ENCODE results near the gene PPP2R3B.
"Not testable (repeated sequence)": the region's sequence is repeated elsewhere in the genome, so short reads cannot be mapped to it uniquely, and the experiment has no call there.

The PPP2R3B gene

DNA sequence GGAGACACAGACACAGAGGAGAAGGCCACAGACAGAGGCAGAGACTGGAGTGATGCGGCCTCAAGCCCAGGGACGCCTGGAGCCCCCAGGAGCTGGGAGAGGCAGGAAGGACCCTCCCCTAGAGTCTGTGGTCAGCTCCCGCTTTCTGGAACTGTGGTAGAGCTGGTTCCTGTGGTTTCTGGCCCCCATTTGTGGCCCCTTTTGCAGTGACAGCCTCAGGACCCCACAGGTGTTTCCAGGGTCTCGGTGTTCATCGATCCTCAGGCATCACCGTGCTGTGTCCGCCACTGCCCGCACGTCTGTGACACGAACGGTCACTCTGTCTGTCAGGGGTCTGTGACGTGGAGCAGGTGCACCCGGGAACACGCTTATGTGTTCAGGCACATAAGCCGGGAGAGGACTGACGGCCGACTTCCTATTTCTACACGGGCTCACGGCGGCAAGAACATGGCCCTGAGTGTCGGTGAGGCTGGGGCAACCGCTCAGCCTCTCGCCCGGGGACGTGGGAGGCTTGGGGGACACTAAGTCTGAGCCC is 76.0 kb downstream of the PPP2R3B start:
- no peak for DNase-seq (ENCODE audit: low read depth)
- no peak overlapping the region for H3K4me3 ChIP-seq (ENCODE audit: low read depth, low read length)
- TF ChIP-seq, protein P1, sequence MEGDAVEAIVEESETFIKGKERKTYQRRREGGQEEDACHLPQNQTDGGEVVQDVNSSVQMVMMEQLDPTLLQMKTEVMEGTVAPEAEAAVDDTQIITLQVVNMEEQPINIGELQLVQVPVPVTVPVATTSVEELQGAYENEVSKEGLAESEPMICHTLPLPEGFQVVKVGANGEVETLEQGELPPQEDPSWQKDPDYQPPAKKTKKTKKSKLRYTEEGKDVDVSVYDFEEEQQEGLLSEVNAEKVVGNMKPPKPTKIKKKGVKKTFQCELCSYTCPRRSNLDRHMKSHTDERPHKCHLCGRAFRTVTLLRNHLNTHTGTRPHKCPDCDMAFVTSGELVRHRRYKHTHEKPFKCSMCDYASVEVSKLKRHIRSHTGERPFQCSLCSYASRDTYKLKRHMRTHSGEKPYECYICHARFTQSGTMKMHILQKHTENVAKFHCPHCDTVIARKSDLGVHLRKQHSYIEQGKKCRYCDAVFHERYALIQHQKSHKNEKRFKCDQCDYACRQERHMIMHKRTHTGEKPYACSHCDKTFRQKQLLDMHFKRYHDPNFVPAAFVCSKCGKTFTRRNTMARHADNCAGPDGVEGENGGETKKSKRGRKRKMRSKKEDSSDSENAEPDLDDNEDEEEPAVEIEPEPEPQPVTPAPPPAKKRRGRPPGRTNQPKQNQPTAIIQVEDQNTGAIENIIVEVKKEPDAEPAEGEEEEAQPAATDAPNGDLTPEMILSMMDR (IDR thresholded peaks at IDR 0.05; ENCODE audit: low read depth, low read length) = no peak
- TF ChIP-seq POLR2A (IDR thresholded peaks at IDR 0.05; ENCODE audit: extremely low read depth, insufficient read length) (no peak), MYC (IDR thresholded peaks at IDR 0.05; ENCODE audit: low read depth, low read length) (no peak)
- TF ChIP-seq, protein P2, sequence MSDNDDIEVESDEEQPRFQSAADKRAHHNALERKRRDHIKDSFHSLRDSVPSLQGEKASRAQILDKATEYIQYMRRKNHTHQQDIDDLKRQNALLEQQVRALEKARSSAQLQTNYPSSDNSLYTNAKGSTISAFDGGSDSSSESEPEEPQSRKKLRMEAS (IDR thresholded peaks at IDR 0.05; ENCODE audit: low read depth, low read length) = no peak

DNA sequence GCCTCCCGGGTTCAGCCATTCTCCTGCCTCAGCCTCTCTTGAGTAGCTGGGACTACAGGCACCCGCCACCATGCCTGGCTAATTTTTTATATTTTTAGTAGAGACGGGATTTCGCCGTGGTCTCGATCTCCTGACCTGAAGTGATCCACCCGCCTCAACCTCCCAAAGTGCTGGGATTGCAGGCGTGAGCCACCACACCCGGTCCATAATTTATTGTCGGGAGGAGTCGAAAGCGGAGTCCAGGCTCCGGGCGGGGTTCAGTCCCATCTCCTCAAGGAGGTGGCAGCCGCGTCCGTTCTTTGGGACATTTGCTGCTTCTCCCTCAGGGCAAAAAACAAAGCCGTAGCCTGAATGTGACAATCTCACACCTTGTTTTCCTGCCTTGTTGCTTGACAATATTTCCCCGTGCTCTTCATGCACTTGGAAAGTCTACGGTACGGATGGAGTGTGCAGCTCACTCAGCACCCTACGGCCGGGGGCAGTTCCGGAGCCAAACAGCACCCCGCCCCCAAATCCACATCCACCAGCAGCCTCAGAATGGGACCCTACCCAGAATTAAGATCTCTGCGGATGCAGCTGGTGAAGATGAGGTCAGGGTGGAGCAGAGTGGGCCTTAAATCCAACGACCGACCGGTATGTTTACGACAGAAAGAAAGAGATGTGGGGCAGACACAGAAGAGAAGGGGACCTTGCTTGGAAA is 77.7 kb downstream of the PPP2R3B start:
- TF ChIP-seq POLR2A (IDR thresholded peaks at IDR 0.05; ENCODE audit: extremely low read depth, insufficient read length) (no peak), MYC (IDR thresholded peaks at IDR 0.05; ENCODE audit: low read depth, low read length) (no peak)
- TF ChIP-seq, protein P1 (IDR thresholded peaks at IDR 0.05; ENCODE audit: low read depth, low read length) = no peak
- TF ChIP-seq, protein P2 (IDR thresholded peaks at IDR 0.05; ENCODE audit: low read depth, low read length) = no peak
- no peak overlapping the region for H3K4me3 ChIP-seq (ENCODE audit: low read depth, low read length)
- no peak for DNase-seq (ENCODE audit: low read depth)

DNA sequence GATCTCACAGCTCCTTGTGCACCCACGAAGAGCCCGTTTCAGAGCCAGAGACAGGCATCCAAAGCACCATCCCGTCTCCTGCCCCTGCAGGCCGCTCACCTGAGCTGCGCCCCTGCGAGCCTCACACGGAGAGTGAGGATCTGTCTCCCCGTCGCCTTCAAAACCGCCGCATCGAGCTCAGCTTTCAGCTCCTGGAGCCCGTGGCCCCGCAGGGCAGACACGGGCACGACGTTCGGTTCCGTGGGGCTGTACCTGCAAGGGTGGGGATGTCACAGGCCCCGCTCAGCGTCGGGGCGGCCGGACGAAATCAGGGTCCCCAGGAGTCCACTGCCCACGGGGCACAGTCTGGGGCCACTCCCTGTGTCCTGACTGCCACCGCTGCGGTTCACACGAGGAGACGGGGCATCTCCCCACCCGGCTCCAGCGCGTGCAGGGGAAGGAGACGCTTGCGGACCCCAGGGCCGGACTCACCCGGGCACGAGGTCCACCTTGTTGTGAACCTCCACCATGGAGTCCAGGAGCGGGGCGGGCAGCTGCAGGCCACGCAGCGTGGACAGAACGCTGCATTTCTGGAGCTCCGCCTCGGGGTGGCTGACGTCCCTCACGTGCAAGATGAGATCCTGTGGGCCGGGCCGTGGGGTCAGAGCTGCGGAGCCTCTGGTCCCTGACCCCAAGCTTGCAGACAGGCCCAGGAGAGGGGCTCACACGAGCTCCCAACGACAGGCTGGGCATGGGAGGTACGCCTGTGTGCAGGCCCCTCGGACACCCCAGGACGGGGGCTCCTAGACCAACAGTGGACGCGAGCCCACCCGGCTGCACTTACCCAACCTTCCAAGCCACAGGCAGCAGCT is 79.2 kb downstream of the PPP2R3B start:
- TF ChIP-seq, protein P1 (IDR thresholded peaks at IDR 0.05; ENCODE audit: low read depth, low read length) = no peak
- TF ChIP-seq MYC (IDR thresholded peaks at IDR 0.05; ENCODE audit: low read depth, low read length) (no peak), POLR2A (IDR thresholded peaks at IDR 0.05; ENCODE audit: extremely low read depth, insufficient read length) (no peak)
- TF ChIP-seq, protein P2 (IDR thresholded peaks at IDR 0.05; ENCODE audit: low read depth, low read length) = no peak
- H3K4me3 ChIP-seq (ENCODE audit: low read depth, low read length) = no peak overlapping the region
- no peak for DNase-seq (ENCODE audit: low read depth)

DNA sequence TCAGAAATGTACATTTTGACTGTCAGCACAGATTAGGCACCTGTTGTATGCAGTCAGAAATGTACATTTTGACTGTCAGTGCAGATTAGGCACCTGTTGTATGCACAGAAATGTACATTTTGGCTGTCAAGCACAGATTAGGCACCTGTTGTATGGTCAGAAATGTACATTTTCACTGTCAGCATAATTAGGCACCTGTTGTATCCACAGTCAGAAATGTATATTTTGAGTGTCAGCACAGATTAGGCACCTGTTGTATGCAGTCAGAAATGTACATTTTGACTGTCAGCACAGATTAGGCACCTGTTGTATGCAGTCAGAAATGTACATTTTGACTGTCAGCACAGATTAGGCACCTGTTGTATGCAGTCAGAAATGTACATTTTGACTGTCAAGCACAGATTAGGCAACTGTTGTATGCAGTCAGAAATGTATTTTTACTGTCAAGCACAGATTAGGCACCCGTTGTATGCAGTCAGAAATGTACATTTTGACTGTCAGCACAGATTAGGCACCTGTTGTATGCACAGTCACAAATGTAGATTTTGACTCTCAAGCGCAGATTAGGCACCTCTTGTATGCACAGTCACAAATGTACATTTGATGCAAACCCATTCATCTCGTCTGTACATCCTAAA is 80.0 kb downstream of the PPP2R3B start:
- H3K4me3 ChIP-seq (ENCODE audit: low read depth, low read length); DNase-seq (ENCODE audit: low read depth): not testable (repeated sequence)

DNA sequence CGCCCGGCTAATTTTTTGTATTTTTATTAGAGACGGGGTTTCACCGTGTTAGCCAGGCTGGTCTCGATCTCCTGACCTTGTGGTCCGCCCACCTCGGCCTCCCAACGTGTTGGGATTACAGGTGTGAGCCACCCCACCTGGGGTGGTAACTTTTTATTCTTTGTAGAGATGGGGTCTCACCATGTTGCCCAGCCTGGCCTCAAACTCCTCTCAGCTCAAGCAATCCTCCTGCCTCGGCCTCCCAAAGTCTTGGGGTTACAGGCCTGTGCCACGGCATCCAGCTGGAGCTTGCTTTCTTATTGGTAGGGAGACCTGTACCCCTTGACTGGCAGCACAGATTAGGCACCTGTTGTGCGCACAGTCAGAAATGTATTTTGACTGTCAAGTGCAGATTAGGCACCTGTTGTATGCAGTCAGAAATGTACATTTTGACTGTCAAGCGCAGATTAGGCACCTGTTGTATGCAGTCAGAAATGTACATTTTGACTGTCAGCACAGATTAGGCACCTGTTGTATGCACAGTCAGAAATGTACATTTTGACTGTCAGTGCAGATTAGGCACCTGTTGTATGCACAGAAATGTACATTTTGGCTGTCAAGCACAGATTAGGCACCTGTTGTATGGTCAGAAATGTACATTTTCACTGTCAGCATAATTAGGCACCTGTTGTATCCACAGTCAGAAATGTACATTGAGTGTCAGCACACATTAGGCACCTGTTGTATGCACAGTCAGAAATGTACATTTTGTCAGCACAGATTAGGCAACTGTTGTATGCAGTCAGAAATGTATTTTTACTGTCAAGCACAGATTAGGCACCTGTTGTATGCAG is 80.7 kb downstream of the PPP2R3B start:
- H3K4me3 ChIP-seq (ENCODE audit: low read depth, low read length); DNase-seq (ENCODE audit: low read depth): not testable (repeated sequence)

DNA sequence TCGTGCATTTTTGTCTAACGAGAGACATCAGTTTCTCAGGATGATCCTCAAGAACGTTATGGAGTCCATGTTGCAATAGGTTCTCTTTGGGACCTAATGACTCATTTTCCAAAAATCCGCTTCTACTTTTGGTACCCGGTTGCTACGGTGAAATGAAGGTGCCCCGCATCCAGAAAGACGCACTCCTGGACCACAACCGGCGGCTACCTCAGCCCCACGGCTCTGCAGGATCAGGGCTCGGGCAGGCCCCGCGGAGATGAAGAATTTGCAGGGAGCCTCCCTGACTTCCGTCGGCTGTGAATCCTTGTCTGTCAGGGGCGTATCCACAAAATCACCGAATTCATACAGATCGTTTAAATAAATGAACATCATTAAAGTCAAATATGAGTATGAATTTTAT is 83.7 kb downstream of the PPP2R3B start:
- no peak for TF ChIP-seq MYC (IDR thresholded peaks at IDR 0.05; ENCODE audit: low read depth, low read length)
- TF ChIP-seq, protein P1 (IDR thresholded peaks at IDR 0.05; ENCODE audit: low read depth, low read length) = no peak
- TF ChIP-seq POLR2A (IDR thresholded peaks at IDR 0.05; ENCODE audit: extremely low read depth, insufficient read length) = no peak
- TF ChIP-seq, protein P2 (IDR thresholded peaks at IDR 0.05; ENCODE audit: low read depth, low read length) = no peak
- no peak overlapping the region for H3K4me3 ChIP-seq (ENCODE audit: low read depth, low read length)
- no peak for DNase-seq (ENCODE audit: low read depth)

Data from NB4 (cell line).